ENCODE measurements around the gene MAD1L1.

MAD1L1 gene

DNA sequence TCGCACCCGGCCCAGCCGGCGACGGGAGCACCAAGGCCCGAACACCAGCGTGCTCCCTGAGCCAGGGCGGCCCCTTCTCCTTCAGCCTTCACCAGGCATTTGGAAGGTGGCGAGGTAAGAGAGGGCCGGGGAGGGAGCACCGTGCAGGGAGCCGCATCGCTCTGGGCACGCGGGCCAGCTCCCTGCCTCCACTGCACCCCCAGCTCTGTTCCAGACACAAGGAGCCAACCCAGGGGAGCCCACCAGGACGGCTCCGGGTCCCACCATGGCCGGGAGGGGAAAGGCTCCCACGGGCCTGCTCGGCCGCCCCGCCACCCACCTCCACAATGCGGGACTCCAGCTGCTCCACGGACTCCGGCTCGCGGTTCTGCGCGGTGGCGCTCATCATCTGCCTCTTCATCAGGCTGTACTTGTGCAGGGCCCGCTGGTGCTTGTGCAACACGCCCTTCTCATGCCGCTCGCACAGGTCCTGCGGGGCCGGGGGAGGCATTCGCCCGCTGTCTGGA is 24.4 kb upstream of the MAD1L1 start:
- no peak for TF ChIP-seq CTCF (IDR thresholded peaks at IDR 0.05)

DNA sequence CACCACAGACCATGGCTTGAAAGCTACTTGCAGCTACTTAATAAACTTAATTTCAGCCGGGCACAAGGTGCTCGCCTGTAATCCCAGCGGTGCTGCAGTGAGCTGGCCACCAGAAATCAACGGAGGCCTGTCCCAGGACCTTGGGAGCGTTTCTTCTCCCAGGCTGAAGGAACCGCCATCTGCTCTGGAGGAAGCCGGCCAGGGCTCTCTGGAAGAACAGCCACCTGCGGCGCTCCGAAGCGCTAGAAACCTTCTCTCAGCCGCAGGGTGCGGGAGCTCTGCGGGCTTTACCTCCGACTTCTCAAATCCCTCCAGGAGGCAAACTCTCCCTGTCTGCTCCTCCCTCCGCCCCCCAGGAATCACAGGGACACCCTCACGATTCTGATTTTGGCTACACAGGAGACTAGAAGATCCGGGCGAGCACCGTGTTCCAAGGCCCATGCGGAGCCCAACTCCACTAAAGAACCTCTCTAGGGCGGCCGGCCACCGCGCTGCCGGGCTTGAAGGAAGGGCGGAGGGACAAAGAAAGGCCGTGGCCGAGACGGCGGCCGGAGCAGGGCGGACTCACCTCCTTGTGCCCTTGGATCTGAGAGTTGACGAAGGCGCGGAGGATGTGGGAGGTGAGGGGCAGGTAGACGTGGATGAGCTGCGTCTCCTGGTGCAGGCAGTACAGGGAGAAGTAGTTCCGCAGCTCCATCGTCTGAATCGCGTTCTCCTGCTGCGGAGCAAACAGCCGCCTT is 23.7 kb upstream of the MAD1L1 start:
- no peak for TF ChIP-seq CTCF (IDR thresholded peaks at IDR 0.05)

DNA sequence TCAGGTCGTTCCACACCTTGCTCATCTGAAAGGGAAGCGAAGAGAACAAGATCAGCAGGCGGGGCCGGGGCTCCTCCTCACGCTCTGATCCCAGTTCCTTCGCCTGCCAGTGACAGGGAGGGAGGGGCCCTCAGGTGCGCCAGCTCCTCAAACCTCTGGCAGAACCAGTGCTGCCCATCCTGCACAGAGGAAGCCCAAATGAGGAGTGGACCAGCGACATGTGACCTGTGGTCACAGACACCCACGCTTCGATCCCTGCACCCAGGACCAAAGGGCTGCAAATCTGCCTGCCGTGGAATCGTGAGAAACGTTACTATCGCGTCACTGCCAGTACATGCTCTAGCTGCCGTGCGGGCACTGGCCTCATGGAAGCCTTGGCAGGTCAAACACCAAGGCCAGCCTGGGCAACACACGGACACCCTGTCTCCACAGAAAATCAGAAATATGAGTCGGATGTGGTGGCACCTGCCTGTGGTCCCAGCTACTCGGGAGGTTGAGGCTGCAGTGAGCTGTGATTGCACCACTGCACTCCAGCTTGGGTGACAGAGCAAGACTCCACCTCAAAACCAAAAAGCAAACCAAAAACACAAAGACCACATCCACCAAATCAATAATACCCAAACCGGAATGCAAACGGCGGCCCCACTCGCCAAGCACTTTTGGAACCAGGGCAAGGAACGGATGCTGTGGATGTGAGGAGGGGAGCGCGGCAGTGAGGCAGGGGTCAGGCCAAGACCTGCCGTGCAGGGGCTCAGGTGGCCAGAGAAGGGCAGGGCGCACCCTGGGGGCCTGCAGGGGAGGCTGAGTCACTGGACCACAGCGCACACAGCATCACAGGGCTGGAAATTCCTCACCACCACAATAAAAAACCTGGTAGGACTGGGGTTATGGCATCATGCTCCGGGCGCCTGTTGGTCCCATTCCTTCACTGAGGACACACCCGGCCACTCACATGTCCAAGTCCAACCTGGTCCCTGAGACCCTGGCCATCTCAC is 22.7 kb upstream of the MAD1L1 start:
- TF ChIP-seq CTCF (IDR thresholded peaks at IDR 0.05) = no peak

GRCh38 chr7:2254429-2255144 is 21.8 kb upstream of the MAD1L1 start:
- TF ChIP-seq CTCF (IDR thresholded peaks at IDR 0.05) = no peak

DNA sequence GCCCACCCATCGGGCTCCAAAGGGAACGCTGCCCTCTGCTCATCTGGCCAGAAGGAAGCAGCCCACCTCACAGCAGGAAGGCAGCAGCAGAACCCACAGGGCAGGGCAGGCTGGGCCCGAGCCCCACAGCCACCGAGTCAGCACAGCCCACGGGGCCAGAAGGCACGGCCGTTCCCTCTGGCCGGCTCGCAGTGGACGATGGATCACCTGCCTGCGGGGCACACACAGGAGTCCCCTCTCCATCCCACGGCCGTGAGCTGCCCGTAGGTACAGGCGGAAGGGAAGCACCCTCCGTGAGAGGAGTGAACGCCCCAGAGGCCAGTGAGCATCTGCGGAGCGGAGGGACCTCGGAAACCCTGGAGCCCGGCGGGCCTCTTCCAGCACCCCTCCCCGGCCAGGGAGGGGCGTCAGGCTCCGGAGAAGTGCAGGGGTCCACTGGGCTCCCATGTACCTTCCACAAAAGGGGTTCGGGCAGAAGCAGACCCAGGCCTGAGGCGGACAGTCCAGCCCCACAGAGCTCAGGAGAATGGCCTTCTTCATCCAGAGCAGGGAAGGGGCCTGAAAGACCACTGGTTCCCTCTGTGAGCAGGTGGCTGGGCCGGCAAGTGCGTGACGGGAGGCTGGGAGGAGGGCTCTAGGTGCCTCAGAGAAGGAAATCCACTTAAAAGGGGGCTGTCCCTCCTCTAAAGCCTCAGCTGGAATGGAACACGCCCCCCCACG is 20.9 kb upstream of the MAD1L1 start:
- TF ChIP-seq CTCF (IDR thresholded peaks at IDR 0.05) = no peak

DNA sequence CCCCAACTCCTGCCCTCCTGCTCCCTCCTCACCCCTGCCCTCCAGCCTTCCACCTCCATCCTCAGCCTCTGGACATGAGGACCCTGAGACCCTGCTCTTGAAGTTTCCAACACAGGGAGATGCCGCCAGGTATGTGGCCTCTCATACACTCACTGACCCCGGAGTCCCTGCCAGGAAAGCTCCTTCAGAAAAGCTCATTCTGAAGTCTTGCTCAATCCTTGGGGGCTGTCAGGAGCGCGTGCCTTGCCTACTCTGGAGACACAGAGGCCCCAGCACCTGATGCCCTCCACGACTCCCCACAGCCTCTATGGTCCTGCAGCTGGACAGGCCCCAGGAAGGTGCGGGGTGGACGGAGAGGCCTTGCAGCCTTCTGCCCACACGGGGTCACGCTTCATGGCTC is 20.3 kb upstream of the MAD1L1 start:
- no peak for TF ChIP-seq CTCF (IDR thresholded peaks at IDR 0.05)

All from LNCAP (cell line).